Hippocampal formation (tissue), 2 donors: ENCODE measurements around the gene MS4A5.
"Not testable (repeated sequence)": the region's sequence is repeated elsewhere in the genome, so short reads cannot be mapped to it uniquely, and the experiment has no call there.

Experiments used
- DNase-seq, 2 donors: peaks; one replicate each; lab custom pipeline; 2025; lab: John Stamatoyannopoulos, UW

The MS4A5 gene, protein sequence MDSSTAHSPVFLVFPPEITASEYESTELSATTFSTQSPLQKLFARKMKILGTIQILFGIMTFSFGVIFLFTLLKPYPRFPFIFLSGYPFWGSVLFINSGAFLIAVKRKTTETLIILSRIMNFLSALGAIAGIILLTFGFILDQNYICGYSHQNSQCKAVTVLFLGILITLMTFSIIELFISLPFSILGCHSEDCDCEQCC

DNA sequence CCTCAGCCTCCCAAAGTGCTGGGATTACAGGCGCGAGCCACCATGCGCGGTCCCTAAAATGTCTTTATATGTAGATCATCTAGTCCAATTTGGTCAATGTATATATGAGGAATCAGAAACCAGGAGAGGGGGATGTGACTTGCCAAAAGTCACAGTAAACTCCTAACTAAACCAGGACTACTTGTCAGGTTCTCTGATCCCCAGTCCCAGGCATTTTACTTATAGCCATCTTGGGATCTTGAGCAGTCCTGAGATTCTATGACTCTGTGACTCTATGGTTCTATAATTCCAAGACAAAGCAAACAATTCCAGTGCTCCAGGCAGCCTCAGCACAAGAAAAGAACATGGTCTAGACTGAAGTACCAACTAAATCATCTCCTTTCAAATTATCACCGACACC lies at the start of gene MS4A5:
TSS of gene MS4A5 (plus strand) at position 301 of the 400 bp plus-strand sequence. CDS start 103 bp downstream, outside the sequence.
- no peak for DNase-seq

DNA sequence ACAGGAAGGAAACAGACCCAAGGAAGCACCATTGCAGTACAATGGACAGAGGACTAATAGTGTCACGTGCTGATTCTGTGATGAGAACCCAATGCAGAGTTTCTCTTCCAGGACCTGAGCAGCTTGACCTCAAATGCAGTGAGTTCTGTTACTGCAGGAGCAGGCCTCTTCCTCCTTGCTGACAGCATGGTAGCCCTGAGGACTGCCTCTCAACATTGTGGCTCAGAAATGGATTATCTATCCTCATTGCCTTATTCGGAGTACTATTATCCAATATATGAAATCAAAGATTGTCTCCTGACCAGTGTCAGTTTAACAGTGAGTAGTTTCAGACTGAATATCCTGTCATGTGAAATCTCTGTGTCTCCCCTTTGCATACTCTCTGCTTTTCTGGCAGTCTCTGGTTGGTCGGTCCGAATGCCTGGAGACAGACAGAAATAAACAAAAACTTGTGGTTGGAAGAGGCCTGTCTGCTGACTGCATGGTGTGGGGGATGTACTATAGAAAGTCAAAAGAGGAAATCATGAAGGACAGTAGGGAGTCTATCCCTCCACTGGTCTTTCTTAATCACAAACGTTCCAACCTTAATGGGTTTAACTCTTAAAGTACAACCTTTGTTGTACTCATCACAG lies 40.0 kb upstream of the MS4A5 start:
- DNase-seq = no peak

DNA sequence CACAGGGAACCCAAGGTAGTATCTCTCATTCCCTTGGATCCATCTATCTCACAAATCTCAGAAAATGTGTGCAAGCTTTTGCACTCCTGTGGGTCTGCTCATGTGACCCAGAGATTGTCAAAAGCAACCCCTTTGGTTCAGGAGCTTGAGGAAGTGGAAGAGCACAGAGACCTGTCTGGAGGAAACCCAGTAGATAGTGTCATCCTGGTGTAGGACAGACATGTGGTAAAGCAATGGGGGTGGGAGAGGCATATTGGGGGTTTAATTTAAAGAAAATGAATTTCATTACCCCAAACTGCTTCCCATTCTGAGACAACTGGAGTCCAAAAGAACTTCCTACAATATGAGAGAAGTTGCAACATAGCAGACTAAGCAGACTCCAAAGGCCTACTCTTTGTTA lies 39.0 kb upstream of the MS4A5 start:
- DNase-seq = no peak

DNA sequence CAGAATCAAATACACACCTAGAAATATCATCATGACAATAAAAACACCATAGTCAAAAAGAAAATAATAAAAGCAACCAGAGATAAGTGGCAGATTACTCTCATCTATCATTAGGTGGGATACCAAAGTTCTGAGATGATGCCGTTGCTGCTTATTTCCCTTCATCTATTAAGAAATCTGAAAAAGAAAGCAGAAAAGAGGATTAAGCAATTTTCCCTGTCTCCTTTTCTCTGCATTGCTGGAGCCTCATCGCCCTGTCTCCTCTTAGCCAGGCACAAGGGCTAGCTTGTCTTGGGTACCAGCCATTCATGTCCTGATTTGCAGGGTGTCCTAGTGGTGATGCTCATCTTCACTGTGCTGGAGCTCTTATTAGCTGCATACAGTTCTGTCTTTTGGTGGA lies 37.0 kb upstream of the MS4A5 start:
- DNase-seq = no peak

DNA sequence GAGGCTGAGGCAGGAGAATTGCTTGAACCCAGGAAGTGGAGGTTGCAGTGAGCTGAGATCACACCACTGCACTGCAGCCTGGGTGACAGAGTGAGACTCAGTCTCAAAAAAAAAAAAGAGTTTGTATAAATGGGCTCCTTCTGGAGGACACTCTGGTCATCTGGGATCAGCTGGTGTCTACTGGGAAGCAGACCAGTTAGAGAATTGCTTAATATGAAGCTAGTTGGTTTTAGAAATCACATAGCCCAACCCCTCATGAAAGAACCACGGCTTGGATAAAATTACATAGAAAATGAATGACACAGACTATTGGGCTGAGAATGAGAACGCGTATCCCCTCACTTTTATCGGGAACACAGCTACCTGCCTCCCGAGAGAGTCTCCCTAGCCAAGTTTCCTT lies 36.4 kb upstream of the MS4A5 start:
- no peak for DNase-seq

DNA sequence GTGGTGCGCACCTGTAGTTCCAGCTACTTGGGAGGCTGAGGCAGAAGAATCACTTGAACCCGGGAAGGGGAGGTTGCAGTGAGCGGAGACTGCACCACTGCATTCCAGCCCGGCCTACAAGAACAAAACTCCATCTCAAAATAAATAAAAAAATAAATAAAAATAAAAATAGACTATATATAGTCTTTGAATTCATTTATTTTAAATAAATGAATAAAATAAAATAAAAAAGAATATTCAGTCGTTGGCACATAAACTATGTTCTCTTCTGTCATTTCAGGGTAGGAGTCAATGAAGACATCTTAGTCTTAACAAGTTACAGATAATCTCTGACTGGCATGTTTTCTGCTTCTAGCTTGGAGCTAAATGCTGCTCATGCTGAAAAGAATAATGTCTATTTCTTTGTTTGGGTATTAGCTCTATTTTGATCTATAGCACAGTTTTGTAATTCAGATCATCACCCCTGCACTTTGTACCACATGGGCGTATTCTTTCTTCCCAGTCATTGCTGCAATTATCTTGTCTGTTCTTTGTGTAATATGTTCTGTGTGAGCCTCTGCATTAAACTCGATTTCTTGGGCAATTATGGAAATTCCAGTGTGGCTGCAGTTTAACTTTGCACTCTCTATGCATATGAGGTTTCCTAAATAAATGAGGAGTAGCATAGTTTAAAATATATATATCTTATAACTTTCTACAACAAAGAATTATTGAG lies 34.5 kb upstream of the MS4A5 start:
- no peak for DNase-seq

DNA sequence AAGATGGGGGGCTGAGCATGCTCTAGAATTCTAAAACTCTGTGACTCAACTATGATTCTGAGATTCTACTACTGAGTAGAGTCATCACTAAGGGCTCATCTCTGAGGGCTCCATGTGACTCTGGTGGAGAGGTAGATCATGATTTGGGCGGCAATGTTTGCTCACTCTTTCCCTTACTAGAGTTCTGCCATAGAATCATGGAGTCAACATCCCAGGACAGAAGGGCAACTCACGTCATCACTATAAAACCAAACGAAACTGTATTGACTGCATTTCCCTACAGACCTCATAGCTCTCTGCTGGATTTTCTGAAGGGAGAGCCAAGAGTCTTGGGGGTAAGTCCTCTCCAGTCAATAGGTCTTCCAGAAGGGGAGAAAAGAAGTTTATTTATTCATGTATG lies 33.0 kb upstream of the MS4A5 start, which contains the start of gene MS4A14:
TSS of gene MS4A14 (plus strand) at position 78 of the 400 bp plus-strand sequence. CDS start at position 198, 120 bp downstream.
- no peak for DNase-seq

DNA sequence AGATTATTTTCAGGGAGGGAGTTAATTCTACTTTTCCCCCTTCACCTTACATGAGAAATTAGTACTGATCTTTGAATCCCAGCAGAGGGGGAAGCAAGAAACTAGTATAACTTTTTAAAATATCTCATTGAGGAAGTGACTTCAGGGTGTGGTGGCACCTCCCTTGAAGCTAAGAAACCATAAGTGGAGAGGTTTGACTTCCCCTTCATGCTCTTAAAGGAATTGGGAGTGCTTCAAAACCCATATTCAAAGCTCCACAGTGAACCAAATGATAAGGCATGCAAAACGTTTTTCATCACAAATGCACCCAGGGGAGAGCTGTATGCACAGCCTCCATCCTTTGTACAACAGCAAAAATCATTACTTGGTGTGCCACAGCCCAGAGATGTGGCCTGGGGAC lies 32.6 kb upstream of the MS4A5 start:
- DNase-seq = no peak

DNA sequence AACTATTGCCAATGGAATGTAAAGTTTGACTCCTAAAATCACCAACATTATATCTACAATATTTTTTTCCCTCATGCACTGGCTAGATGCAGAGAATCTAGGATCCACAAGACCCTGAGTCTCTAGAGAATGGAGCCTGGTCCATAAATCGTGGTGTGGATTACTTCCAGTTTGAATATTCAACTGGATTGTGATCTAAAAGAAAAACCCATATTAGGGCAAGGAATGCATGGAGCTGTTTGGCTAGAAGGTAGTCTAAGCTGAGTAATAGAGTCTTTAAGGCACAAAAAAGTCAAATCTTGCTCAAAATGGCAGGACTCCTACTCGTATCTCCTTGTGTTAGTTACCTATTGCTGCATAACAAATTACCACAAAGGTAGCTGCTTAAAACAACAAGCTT lies 9.4 kb upstream of the MS4A5 start:
- DNase-seq = no peak

DNA sequence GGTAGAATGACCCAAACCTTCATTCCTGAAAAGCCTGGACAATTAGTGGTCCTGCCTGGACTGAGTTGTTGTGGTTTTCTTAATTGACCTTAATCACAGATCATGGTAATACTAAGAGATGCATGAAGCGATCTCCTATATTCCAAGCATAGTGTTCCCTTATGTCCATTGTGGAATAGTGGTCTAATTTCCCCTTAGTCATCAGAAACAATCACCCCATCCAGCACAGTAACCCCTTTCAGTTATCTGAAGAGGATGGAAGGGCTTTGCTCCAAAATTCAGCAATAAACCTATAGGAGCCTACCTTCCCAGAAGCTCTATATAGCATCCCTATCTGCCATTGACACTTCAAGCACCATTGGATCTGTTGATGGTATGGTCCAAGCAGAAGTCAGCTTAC lies 6.8 kb upstream of the MS4A5 start:
- no peak for DNase-seq

DNA sequence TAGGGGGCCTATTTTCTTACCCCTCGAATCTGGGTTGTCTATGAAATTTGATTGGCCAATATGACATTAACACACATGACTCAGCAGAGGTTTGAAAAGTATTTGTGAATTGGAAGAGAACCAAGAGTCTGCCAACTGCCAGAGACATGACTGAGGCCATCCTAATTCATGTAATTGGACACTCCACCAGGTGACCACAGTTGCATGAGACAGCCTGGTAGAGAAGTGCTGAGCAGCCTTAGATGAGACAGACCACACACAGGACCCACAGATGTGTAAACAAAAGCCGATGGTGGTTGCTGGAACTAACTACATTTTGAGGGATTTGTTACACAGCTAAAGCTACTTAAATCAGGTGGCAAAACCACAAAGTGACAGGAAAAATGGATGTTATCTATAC lies 855 bp upstream of the MS4A5 start:
- DNase-seq = no peak

DNA sequence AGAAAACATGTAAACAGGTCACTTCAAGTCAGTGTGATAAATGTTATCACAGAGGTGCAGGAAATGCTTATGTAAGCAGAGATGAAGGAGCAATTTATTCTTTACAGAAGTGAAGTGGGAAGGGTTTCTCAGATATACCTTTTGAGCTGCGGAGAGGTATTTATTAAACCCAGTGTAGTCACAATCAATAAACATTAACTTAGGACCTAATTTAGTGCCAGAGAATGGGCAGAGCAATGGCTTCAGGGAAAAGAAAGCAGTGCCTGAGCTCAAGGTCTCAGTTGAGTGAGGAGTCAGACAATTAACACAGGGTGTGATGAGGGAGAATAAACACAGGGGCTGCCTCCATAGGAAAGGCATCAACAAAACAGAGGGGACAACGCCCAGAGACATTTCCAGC lies 1.9 kb downstream of the MS4A5 start:
- DNase-seq = no peak

DNA sequence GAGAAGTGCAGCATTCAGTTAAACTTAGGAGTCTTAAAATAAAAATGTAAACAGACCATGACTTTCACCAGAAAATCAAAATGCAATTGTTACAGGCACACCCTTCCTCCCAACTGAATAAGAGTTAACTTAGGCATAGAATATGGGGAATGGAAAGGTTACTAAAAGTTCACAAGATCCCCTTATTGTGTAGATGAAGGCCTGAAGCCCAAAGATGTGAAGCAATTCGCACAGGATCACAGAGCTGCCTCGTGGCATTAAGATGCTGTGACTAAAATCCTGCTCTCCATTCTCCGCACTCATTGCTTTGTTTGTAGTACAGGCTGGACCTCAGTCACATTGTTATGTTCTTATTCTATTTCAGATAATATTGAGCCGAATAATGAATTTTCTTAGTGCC lies 4.0 kb downstream of the MS4A5 start:
- no peak for DNase-seq

DNA sequence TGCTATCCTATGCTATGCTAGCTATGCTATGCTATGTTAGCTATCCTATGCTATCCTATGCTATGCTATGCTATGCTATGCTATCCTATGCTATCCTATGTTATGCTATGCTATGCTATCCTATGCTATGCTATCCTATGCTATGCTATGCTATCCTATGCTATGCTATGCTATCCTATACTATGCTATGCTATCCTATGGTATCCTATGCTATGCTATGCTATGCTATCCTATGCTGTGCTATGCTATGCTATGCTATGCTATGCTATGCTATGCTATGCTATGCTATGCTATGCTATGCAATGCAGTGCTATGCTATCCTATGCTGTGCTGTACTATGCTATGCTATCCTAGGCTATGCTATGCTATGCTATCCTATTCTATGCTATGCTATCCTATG lies 17.7 kb downstream of the MS4A5 start:
- DNase-seq = no peak

DNA sequence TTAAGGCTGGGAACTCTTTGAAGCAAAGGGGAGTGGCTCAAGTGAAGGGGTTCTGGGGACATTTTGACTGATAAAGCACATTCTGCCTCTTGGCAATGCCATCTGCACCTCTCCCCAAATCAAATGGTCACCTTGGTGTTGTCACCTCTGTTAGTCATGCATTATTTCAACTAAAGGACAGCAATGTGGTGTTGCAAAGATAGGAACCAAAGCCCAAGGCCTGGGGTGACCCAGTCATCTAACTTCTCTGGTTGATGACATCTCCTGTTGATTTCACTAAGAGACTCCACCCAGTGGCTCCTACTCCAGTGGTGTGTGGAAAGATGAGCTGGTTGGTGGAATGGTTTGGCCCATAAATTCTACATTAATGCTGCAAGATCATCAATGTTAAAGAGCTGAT lies 18.5 kb downstream of the MS4A5 start:
- no peak for DNase-seq

DNA sequence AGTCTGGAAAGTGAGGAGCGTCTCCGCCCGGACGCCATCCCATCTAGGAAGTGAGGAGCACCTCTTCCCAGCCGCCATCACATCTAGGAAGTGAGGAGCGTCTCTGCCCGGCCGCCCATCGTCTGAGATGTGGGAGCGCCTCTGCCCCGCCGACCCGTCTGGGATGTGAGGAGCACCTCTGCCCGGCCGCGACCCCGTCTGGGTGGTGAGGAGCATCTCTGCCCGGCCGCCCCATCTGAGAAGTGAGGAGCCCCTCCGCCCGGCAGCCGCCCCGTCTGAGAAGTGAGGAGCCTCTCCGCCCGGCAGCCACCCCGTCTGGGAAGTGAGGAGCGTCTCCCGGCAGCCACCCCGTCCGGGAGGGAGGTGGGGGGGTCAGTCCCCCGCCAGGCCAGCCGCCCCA lies 21.8 kb downstream of the MS4A5 start:
- not testable (repeated sequence) for DNase-seq

DNA sequence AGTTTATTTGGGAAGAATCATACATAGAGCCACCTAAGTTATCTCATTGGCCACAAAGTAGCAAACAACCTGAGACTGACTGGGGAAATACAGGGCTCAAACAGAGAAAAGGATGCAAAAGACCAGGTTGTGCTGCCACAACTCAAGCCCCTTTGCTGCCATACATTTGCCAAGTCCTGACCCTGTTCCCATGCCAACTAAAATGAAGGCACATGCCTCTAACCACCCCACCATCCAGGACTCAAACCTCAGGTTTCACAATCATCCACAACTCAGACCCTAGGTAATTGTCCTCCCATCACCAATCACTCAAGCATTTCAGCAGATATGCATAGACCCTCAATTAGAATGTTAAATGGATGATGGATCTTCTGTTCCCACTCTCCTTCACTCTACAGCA lies 24.8 kb downstream of the MS4A5 start:
- no peak for DNase-seq

DNA sequence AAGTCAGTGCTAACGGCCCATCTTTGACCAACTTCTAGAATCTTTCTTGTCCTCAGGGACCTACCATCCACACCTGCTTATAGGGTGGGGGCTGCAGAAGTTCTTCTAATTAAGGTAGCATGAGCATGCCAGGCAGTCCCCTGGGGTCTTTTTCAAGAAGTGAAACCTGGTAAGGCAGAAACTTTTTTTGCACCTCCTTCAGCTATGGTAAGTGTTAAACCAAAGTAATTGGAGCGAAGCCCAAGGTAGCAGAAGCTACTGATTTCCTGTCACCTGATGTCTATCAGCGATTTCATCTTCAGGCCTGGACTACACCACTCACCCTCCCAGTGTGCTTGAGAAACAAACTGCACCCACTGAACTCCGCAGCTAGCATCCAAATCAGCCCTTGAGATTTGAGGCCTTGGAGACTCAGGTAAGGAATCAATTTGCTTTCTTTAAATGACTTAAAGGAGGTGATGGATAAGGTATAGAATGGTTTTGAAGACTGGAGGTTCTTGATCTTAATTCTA lies 26.2 kb downstream of the MS4A5 start, which contains the start of gene MS4A1:
TSS of gene MS4A1 (plus strand) at position 317 of the 512 bp plus-strand sequence. CDS start 6,528 bp downstream, outside the sequence.
- no peak for DNase-seq

DNA sequence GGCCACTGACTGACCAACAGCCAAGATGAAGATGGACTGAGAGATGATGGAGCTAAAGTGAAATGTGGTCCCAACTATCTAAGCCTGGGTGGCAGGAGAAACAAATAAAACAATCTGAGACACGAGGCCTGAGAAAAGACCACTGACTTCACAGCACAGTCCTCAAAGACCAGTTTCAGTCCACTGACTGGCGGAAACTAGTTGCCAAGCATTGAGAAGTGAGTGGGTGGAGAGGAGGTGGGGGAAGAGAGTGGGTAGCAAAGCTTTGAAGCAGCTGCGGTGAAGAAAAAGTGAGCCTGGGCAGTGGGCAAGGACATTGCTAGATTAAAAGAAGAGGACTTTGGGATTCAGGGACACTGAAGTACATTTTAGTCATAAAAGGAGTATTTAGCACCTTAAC lies 28.2 kb downstream of the MS4A5 start:
- DNase-seq = no peak

DNA sequence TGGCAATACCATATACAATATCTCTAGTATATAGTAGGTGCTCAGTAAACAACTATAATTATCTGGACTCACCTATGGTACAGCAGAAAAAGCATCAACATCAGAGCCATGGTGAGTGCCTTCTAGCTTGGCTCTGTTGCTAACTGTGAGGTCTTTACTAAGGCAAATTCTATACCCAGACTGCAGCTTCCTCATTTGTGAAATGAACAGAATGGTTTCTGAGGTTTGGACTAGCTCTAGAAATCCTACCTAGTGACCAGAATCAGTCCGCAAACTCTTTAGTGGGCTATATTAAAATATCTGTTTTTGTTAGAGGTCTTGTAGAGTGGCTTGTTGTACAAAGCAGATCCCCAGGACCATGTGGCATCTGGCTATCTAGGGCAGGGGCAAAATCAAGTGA lies 30.0 kb downstream of the MS4A5 start:
- no peak for DNase-seq

DNA sequence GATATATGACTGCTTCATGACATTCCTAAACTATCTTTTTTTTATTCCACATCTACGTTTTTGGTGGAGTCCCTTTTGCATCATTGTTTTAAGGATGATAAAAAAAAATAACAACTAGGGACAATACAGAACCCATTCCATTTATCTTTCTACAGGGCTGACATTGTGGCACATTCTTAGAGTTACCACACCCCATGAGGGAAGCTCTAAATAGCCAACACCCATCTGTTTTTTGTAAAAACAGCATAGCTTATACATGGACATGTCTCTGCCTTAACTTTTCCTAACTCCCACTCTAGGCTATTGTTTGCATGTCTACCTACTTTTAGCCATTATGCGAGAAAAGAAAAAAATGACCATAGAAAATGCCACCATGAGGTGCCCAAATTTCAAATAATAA lies 39.5 kb downstream of the MS4A5 start:
- DNase-seq = no peak

DNA sequence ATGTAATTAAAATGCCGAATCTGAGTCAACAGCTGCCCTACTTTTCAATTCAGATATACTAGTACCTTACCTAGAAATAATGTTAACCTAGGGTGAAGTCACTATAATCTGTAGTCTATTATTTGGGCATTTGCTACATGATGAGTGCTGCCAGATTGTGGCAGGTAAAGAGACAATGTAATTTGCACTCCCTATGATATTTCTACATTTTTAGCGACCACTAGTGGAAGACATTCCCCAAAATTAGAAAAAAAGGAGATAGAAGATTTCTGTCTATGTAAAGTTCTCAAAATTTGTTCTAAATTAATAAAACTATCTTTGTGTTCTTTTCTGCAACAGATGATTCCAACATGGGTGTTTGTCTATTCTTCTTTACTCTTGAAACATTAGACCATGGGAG lies 40.4 kb downstream of the MS4A5 start:
- no peak for DNase-seq

DNA sequence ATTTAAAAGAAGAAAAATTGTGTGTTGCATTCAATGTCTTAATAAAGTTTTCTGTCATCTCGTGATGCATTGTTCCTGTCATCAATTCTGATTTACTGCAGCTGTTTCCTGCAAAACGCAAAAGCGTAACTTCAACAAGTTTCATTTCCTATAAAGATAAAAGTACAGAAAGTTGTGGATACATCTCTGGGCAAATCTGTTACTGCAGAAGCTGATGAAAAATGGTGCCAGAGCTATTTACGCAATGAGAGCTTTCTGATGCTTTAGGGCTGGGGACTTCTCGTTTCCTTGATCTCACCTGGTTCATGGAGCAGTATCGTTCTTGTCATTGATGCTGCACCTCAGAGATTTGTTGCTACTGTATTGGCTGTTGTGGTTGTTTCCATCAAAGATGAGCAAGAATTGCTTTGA lies 47.7 kb downstream of the MS4A5 start:
- DNase-seq = no peak
